GM18868 (cell line): ENCODE data around the gene ENDOV.

ENCODE experiments used
- ATAC-seq: cut with Tn5 transposase; IDR thresholded peaks from one replicate; pipeline ENCODE4 v1.9.1; 2021; ENCODE audit warnings: mild to moderate bottlenecking, moderate library complexity; ENCODE audit not compliant: unreplicated experiment

Gene ENDOV

DNA sequence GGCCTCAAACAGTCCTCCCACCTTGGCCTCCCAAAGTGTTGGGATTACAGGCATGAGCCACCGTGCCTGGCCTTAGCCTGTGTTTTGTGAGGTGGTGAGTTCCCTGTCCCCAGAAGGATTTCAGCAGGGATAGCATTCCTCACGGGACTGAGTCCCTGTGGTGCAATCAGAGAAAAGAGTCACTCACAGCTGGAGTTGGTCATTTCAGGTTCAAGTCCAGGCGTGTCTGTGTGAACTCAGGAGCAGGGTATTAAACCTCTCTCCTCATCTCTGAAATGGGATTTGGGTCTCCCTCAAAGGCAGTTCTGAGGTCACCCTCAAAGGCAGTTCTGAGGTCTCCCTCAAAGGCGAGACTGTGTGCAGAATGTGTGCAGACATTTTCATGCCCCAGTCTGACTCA, 32.8 kb downstream of the ENDOV start:
- no peak for ATAC-seq

DNA sequence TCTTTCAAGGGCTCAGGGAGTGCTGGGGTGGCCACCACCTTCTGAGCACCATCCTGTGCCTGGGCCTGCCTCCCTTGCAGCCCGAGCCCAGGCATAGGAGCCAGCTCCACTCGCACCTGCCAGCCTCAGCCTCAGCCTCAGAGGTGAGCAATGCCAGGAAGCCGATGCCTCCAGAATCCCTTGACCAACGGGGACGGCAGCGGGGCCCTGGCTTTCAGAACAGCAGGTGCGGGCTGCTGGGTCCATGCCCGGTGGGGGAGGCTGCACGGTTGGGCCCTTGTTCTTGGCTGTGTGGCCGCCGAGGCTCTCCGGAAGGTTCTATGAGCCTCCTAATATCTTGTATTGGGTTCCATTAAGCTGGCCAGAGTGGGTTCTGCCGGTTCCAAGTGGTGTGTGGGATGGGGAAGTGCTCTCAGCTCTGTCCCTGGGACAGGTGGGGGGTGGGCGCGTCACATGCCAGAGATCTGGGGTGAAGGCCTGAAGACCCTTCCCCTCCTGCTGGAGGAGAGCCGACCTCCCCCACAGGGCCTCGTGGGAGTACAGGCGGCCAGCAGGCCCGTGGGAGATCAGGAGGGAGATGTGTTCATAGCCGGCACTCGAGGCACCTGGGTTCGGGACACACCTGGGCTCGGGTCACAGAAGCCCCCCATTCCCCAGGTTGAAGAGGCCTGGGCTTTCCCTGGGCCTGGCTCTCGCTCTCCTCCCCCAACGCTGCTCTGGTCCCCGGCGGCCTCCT, 34.4 kb downstream of the ENDOV start:
- ATAC-seq: no peak

DNA sequence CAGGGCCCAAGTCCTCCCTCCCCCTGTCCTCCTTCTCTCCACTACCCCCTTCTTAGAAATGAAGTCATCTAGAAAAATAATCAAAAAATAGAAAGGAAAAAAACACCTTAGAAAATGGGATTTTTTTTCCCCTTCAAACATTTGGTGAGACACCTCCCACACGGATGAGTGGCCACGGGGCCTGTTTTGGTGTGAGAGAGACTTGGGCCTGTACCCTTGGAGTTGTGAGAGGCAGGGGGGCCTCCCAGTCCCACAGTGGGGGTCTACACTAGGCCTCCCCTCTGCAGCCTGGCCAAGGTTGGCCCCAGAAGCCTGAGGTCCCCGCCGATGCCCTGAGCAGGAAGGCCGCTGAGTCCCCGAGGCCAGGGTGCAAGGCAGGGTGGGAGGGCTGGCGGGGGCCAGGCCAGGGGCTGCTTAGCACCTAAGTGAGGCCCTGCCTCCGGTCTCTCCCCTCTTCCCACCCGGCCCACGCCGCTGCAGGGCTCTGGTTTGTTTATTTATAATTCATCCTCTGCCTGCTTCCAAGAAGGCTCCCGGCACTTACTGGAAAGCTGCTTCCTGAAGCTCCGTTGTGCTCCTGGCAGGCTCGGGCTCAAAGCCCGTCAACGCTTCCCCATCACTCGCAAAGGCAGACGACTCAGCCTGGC, 35.1 kb downstream of the ENDOV start:
- ATAC-seq: no peak

DNA sequence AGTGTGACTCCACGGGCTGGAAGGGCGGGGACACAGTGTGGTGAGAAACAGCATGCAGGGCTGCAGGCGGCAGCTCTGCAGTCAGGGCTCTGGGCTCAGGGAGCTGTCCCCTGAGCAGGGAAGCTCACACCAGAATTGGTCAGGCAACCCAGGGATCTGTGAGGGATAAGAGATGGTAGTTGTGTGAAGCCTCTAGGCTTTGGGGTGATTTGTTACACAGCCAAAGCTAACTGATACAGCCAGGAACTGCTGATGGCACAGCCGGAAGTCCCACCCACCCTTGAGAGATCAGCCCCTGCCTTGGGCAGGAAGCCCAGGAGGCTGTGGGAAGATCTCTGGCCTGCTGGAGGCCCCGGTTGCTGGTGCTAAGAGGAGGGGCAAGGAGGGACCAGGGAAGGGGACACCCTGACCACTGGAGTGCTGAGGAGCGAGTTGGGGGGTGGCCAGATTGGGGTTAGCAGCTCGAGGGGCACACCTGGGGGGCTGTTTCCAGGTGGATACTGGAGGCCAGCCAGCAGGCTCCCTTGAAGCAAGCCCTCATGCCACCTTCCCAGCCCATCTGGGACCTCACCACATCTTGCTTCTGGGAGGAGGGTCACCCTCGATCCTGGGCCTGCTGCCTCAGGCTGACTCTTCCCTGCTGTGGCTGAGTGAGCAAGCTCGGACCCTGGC, 36.3 kb downstream of the ENDOV start:
- no peak for ATAC-seq

- ATAC-seq: no peak
These were observed 37.4 kb downstream of the ENDOV start for GRCh38 chr17:80452173-80452915.

DNA sequence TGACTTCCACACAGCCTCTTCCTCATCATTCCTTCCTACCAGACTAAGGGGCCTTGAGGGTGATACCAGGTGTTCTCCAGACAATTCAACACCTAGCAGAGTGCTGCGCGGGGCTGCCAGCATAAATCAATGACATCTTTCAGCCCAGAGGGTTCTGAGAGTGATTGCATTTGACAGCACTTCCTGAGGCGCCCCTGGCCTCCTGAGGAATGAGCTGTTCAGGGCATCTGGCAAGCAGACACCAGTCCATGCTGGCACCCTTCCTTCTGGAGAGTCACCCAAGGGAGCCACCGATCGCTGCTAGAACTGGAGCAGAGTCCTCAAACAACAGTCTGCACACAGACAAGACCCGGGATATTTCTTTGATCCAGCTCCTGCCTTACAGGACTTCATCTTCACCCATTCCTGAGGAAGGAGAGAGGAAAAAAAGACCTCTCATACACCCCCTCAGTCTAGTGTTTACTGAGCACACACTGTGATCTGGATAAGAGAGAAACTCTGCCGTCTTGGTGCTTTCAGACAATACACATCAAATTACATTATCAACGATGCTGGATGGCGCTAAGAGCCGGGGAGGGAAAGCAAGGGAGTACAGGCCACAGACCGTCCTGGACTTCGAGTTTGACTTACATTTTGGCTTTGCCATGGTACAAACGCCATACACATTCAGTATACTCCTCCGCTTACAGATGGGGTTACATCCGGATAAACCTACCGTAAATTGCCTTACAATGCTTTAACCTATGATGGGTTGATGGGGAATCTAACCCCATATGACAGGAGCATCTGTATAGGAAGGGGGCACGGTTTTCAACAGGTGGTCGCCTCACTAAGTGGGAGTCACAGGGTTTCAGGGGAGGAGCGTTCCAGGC, 38.4 kb downstream of the ENDOV start:
- ATAC-seq: no peak

GRCh38 chr17:80453998-80454556, 39.1 kb downstream of the ENDOV start:
- no peak for ATAC-seq

- peak; percentile 87 for ATAC-seq
These were observed 39.8 kb downstream of the ENDOV start for GRCh38 chr17:80454557-80455335.

DNA sequence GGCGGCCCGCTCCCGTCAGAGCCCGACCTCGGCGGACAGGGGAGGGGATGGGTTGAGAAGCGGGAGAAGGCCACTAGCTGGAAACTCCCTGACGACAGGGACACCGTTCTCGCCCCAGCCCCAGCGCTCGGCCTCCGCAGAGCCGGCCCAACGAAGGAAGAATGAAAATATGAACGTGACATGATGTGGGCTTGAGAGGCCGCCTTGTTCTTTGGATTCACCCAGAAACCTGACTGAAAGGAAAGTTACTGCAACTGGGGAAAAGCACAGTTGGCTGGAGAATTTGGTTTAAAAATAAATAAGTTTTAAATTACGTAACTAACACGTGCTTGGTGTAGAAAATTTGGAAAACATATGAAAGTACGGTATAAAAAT, 40.4 kb downstream of the ENDOV start:
- ATAC-seq: no peak

DNA sequence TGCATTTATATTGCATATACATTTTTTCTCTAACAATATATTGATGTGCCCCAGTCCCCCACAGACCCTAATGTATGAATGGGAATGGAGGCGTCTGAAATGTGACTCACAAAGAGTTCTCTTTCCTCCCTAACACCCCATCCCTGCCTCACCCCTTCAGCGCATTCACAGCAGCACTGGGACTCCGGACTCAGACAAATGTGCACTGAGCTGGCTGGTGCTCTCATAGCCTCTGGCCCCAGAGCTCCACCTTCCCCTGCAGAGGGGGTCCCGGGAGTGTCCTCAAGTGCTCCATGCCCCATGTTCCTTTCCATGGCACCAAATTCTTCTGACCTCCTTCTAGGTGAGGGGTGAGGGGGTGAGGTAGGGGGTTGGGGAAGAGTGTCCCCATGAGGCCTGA, 40.8 kb downstream of the ENDOV start:
- no peak for ATAC-seq

- no peak for ATAC-seq
These were observed 41.7 kb downstream of the ENDOV start for GRCh38 chr17:80456465-80457235.

GRCh38 chr17:80457236-80457856, 42.4 kb downstream of the ENDOV start:
- no peak for ATAC-seq

DNA sequence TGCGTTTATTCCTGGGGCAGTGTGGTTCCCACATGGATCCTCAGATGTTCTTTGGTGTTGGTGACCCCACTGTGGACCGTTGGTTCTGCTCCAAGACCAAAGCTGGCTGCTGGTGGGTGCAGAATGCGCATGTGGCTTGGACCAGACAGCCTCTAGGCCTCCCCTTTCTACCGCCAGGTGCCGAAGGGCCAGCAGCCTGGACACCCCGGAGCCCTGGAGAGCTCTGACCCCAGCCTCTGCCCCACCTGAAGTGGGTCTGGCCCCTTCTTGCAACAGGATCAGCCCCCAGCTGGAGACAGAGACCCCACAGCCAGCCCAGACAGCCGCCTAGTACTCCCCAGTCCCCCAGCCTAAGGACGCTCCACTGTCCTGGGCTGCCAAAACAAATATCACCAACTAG, 43.0 kb downstream of the ENDOV start:
- no peak for ATAC-seq

DNA sequence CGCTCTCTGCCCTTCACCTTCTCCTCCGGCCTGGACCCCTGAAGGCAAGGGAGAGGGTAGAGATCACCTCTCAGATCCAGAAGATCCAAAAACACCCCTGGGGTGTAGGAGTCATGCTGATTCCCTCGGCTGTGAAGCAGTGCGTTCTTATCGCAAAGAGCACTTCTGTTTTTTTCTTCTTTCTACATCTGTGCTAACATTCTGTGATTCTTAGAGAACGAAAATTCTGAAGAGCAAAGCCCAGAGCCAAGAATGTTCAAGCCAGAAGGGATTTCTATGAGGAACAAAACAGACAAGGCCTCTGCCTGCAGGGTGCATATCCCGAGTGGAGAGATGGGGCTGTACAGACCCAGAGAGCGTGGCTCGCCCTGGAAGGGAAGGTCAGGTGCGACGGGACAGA, 44.3 kb downstream of the ENDOV start:
- no peak for ATAC-seq

GRCh38 chr17:80460429-80460834, 45.5 kb downstream of the ENDOV start:
- no peak for ATAC-seq

DNA sequence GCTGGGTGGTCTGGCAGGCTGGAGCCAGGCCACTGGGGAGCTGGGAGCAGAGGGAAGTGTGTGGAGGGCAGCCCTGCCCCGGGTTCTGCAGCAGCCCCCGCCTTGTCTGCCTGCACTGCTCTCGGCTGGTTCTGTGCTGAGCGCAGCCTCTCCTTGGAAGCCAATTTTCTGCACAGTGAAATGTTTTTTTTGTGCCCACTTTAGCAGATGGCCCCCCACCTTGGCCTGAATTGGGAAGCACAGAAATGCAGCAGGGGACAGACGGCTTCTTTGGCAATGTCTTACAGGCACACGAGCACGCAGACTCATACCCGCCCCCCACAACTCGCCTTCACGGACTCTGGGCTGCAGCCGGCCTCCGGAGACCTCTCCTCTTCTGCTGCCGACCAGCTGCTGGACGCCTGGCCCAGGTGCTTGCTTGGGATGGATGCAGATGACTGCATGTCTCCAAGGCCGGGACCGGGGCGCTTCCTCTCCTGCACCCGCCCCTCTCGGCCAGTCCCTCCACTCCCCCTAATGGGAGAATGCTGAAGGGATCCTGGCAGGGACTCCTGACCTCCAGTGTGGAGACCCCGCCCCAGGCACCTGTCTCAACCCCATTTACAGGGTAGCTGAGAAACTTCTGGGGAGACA, 46.7 kb downstream of the ENDOV start:
- no peak for ATAC-seq

GRCh38 chr17:80463784-80464400, 48.9 kb downstream of the ENDOV start:
- ATAC-seq: no peak
